Measurements from ENCODE around the gene TSPAN9.

GRCh38 chr12:3032161-3032560 is 45.0 kb upstream of the TSPAN9 start:
- TF ChIP-seq CTCF (IDR thresholded peaks at IDR 0.05) (no peak), POLR2A (IDR thresholded peaks at IDR 0.05; ENCODE audit: low read depth) (no peak)
